GM12878 (cell line): ENCODE results near the gene KRT82. TPM values are rescaled to one million over a fixed set of nuclear protein-coding genes. Genes with fewer than 3 reads are reported as not detected.

Source experiments
- ATAC-seq: fragments of 200-7000 bp; cut with Tn5 transposase; 3 replicates; pipeline ENCODE4 v1.9.1; 2020; ENCODE audit warnings: mild to moderate bottlenecking, moderate library complexity
- BruUV-seq: library from RNA; stranded (reverse); fragments of 400-500 nt; replicated peaks from 2 replicates; lab custom pipeline; 2021; lab: Mats Ljungman, UMichigan
- CTCF ChIA-PET: fragments of 300-600 bp; sonication (Branson Sonifier 250); formaldehyde crosslinking; extraction: SDS; loops from one replicate; lab custom pipeline; 2021; ENCODE audit warnings: inconsistent platforms; lab: Yijun Ruan, JAX
- POLR2A ChIA-PET: fragments of 350-600 bp; formaldehyde crosslinking; extraction: SDS; loops from one replicate; lab custom pipeline; 2021; ENCODE audit warnings: inconsistent platforms; lab: Charles Lee
- RAD21 ChIA-PET: fragments of 300-600 bp; sonication (Branson Sonifier 250); formaldehyde crosslinking; loops from one replicate; lab custom pipeline; 2023; ENCODE audit warnings: antibody characterized with exemption; ENCODE audit not compliant: unreplicated experiment; lab: Charles Lee
- SMC1A ChIA-PET: fragments of 300-600 bp; sonication (Branson Sonifier 250); formaldehyde crosslinking; loops from one replicate; lab custom pipeline; 2023; ENCODE audit not compliant: unreplicated experiment, uncharacterized antibody; lab: Charles Lee
- DNase-seq: peaks from one replicate; pipeline ENCODE4 v3.0.0-alpha.2; 2011; ENCODE audit warnings: low read depth, low spot score
- FAIRE-seq: peaks from 3 replicates; lab custom pipeline; 2011; peaks lifted over from hg19 to GRCh38; lab: Jason Lieb, UNC
- H2AFZ ChIP-seq: 2 replicates; pipeline ENCODE4 v1.6.0; 2011; ENCODE audit warnings: low read depth, low read length, control low read depth; ENCODE audit not compliant: control insufficient read depth
- H3K27ac ChIP-seq: 2 replicates; pipeline ENCODE4 v1.5.1; 2011; ENCODE audit warnings: control low read depth; ENCODE audit not compliant: control insufficient read depth, insufficient read depth
- H3K27me3 ChIP-seq, 2 experiments: replicated peaks in 1 of 2; 2 replicates each; pipeline versions ENCODE4 v1.6.0 to v1.6.1; 2011; ENCODE audit warnings: low read length in 1 of 2; ENCODE audit not compliant: control insufficient read depth in 2 of 2, insufficient read depth in 2 of 2
- H3K36me3 ChIP-seq, 2 experiments: 2 replicates each; pipeline ENCODE4 v1.5.1; 2011; ENCODE audit warnings: low read length in 1 of 2; ENCODE audit not compliant: control insufficient read depth in 2 of 2, insufficient read depth in 2 of 2
- H3K4me1 ChIP-seq: 2 replicates; pipeline ENCODE4 v1.6.1; 2011; ENCODE audit warnings: mild to moderate bottlenecking, low read length, moderate library complexity, mixed read lengths; ENCODE audit not compliant: control insufficient read depth, insufficient read depth
- H3K4me2 ChIP-seq: 2 replicates; pipeline ENCODE4 v1.6.0; 2011; ENCODE audit warnings: control low read depth; ENCODE audit not compliant: control insufficient read depth, insufficient read depth
- H3K4me3 ChIP-seq: fragments of 200-600 bp; sonication (generic); 2 replicates; pipeline ENCODE4 v1.5.1; 2016
- H3K79me2 ChIP-seq: 2 replicates; pipeline ENCODE4 v1.6.0; 2011; ENCODE audit warnings: low read length; ENCODE audit not compliant: control insufficient read depth, insufficient read depth
- H3K9ac ChIP-seq: 2 replicates; pipeline ENCODE4 v1.8.0; 2011; ENCODE audit warnings: low read length, control low read depth, mixed read lengths; ENCODE audit not compliant: control insufficient read depth, insufficient read depth
- H3K9me3 ChIP-seq: replicated peaks from 3 replicates; pipeline ENCODE4 v1.5.1; 2011; ENCODE audit warnings: mild to moderate bottlenecking, low read length; ENCODE audit not compliant: control insufficient read depth, insufficient read depth
- H4K20me1 ChIP-seq: 2 replicates; pipeline ENCODE4 v1.6.0; 2011; ENCODE audit not compliant: control insufficient read depth, insufficient read depth
- CBX5 ChIP-seq: sonication (generic); IDR thresholded peaks from 2 replicates; pipeline ENCODE4 v1.6.1; 2016; ENCODE audit warnings: low read depth, moderate library complexity, mild to moderate bottlenecking, inconsistent platforms
- CHD1 ChIP-seq: IDR thresholded peaks from 2 replicates; pipeline ENCODE4 v1.6.1; 2012; ENCODE audit warnings: low read depth, low read length, improper control_type of control experiment
- CHD4 ChIP-seq: fragments of 200-600 bp; sonication (generic); IDR thresholded peaks from 2 replicates; pipeline ENCODE4 v1.6.1; 2016; ENCODE audit warnings: mild to moderate bottlenecking
- CUX1 ChIP-seq: IDR thresholded peaks from 2 replicates; pipeline ENCODE4 v1.6.1; 2012; ENCODE audit warnings: improper control_type of control experiment, low read depth, low read length; ENCODE audit not compliant: insufficient replicate concordance
- GATAD2B ChIP-seq: fragments of 450-650 bp; conservative IDR thresholded peaks from 2 replicates; pipeline ENCODE4 v1.6.1; 2017; ENCODE audit warnings: low read depth, mild to moderate bottlenecking, moderate library complexity
- KDM1A ChIP-seq: fragments of 200-600 bp; sonication (generic); IDR thresholded peaks from 2 replicates; pipeline ENCODE4 v1.6.1; 2016; ENCODE audit warnings: borderline replicate concordance
- LARP7 ChIP-seq: fragments of 450-650 bp; IDR thresholded peaks from 2 replicates; pipeline ENCODE4 v1.6.1; 2017; ENCODE audit warnings: mild to moderate bottlenecking
- MYC ChIP-seq: IDR thresholded peaks from 2 replicates; pipeline ENCODE4 v1.6.1; 2011; ENCODE audit warnings: mild to moderate bottlenecking, low read length, moderate library complexity, inconsistent platforms; ENCODE audit not compliant: insufficient read depth, insufficient replicate concordance, insufficient read length, severe bottlenecking
- NR2F1 ChIP-seq: fragments of 450-650 bp; conservative IDR thresholded peaks from 2 replicates; pipeline ENCODE4 v1.6.1; 2017; ENCODE audit warnings: mild to moderate bottlenecking
- PAX5 ChIP-seq: IDR thresholded peaks from 2 replicates; pipeline ENCODE4 v1.6.1; 2011; ENCODE audit warnings: low read depth, low read length, borderline replicate concordance
- RAD51 ChIP-seq: fragments of 450-650 bp; IDR thresholded peaks from 2 replicates; pipeline ENCODE4 v1.6.1; 2016; ENCODE audit warnings: moderate library complexity, mild to moderate bottlenecking, inconsistent platforms
- SP1 ChIP-seq: IDR thresholded peaks from one replicate; pipeline ENCODE4 v1.6.1; 2011; ENCODE audit warnings: low read depth, low read length
- TARDBP ChIP-seq: IDR thresholded peaks from 2 replicates; pipeline ENCODE4 v1.6.1; 2016; ENCODE audit warnings: borderline replicate concordance
- ZNF207 ChIP-seq: fragments of 450-650 bp; IDR thresholded peaks from 2 replicates; pipeline ENCODE4 v1.6.1; 2014; ENCODE audit warnings: antibody characterized with exemption, mild to moderate bottlenecking, borderline replicate concordance
- WGBS: methylation state at CpG from one replicate; pipeline ENCODE4 v1.1.6; 2016; ENCODE audit warnings: low lambda C conversion rate; ENCODE audit not compliant: insufficient replicate concordance, insufficient coverage; ENCODE audit errors: missing lambda C conversion rate; 5-methylcytosine and 5-hydroxymethylcytosine counted together
- in situ Hi-C: fragments of 300-500 bp; cut with MboI; formaldehyde crosslinking; loops from 9 replicates; pipeline ENCODE4 v1.14.3; 2018; ENCODE audit warnings: mixed read lengths
- intact Hi-C: fragments of 100-400 bp; cut with micrococcal nuclease; formaldehyde crosslinking; loops from one replicate; pipeline ENCODE4 v1.14.2; 2022; ENCODE audit not compliant: unreplicated experiment
- polyA plus RNA-seq, 11 experiments: library from polyadenylated mRNA; depleted of rRNA in 4 of 11; unstranded in 6 of 11; stranded (reverse) in 5 of 11; fragments of >200 nt; fragmentation: Nextera tagmentation in 4 of 11; fragmentation: Illumina TruSeq in 1 of 11; extraction: Ambion mirVana in 4 of 11; extraction: Trizol in 1 of 11; gene quantifications; 1 replicate in 1 of 11; 2 replicates in 10 of 11; pipeline versions ENCODE4 v1.2.1 to v1.2.3, GENCODE V29; 2011 to 2016; ENCODE audit warnings: inconsistent platforms in 2 of 11, missing spikeins in 2 of 11, low read depth in 1 of 11
- total RNA-seq, 4 experiments: library from RNA; depleted of rRNA in 3 of 4; stranded (reverse); fragments of >200 nt in 3 of 4; fragmentation: Illumina TruSeq in 1 of 4; extraction: Trizol in 1 of 4; gene quantifications; 2 replicates each; pipeline versions ENCODE4 v1.2.1 to v1.2.3, GENCODE V29; 2013 to 2021

KRT82 gene
- total and polyA plus RNA-seq, 10 of the 15 experiments (the other 5 are each of a cell fraction or from before 2014, with no cell fraction given): not detected

GRCh38 chr12:52360106-52360662 lies 46.0 kb downstream of the KRT82 start:
- TF ChIP-seq MYC: no peak
- Histone ChIP-seq H3K27me3 (no peaks in the 10 kb centered on the region), H3K4me1 (peaks cover 12% of the 10 kb centered on the region), H3K27ac (no peak overlapping the region), H3K4me2 (no peak overlapping the region), H3K4me3 (no peak overlapping the region), H3K79me2 (no peaks in the 10 kb centered on the region), H3K9ac (no peak overlapping the region), H2AFZ (no peak overlapping the region), H4K20me1 (no peaks in the 10 kb centered on the region; the same call in 1 of the 2 replicates), H3K9me3 (no peaks in the 10 kb centered on the region), H3K36me3 (no peaks in the 10 kb centered on the region)
- in situ Hi-C loops: no loop called here
- CTCF ChIA-PET: interaction anchor here (2.2 kb wide), 1 partner anchor 13 kb away, joined by 21 read pairs; no protein-coding TSS in a partner anchor
- DNase-seq: no peak
- ATAC-seq: no peak
- FAIRE-seq: no peak
- RAD21 ChIA-PET: no interaction called here
- no TSS peak for BruUV-seq
- POLR2A ChIA-PET: no interaction called here
- intact Hi-C loops: no loop called here
- SMC1A ChIA-PET: no interaction called here
- 41% methylated on average over 7 of the region's 7 CpGs for WGBS

GRCh38 chr12:52359621-52360061 lies 46.5 kb downstream of the KRT82 start:
- ATAC-seq (no peak), FAIRE-seq (no peak), DNase-seq (no peak)
- Histone ChIP-seq H3K79me2 (no peaks in the 10 kb centered on the region), H3K9me3 (no peaks in the 10 kb centered on the region), H3K27me3 (0 out of 4 replicates have a peak, but pooled peaks cover 0 to 3% of the 10 kb centered on the region in 2 experiments), H3K4me2 (no peak overlapping the region), H3K36me3 (no peaks in the 10 kb centered on the region), H3K4me1 (peaks cover 12% of the 10 kb centered on the region), H3K4me3 (no peak overlapping the region), H3K9ac (no peak overlapping the region), H2AFZ (no peak overlapping the region), H4K20me1 (no peaks in the 10 kb centered on the region; the same call in 1 of the 2 replicates), H3K27ac (no peak overlapping the region)
- intact Hi-C loops (no loop called here), in situ Hi-C loops (no loop called here)
- CTCF ChIA-PET: interaction anchor here (1.8 kb wide), 1 partner anchor 511 kb away, joined by 5 read pairs; no protein-coding TSS in a partner anchor
- SMC1A ChIA-PET: no interaction called here
- BruUV-seq: no TSS peak
- WGBS: 82% methylated on average over 5 of the region's 5 CpGs
- POLR2A ChIA-PET: no interaction called here
- RAD21 ChIA-PET: no interaction called here
- TF ChIP-seq PAX5 (no peak), SP1 (no peak), TARDBP (no peak), KDM1A (no peak), CUX1 (no peak), ZNF207 (no peak), RAD51 (no peak), LARP7 (no peak), NR2F1 (no peak), CHD4 (no peak), CHD1 (no peak), CBX5 (no peak), GATAD2B (no peak)
